Activated CD8-positive, alpha-beta T cell treated with anti-CD3 and anti-CD28 coated beads for 36 hours (primary cell): ENCODE data around the gene RABGAP1L. TPM values are rescaled to one million over a fixed set of nuclear protein-coding genes. Genes with fewer than 3 reads are reported as not detected.
"Not testable (repeated sequence)": the region's sequence is repeated elsewhere in the genome, so short reads cannot be mapped to it uniquely, and the experiment has no call there.

Experiments
- ATAC-seq: fragments of 200-7000 bp; cut with Tn5 transposase; one replicate; pipeline ENCODE4 v1.10.0; 2021; ENCODE audit warnings: mild to moderate bottlenecking, moderate library complexity
- CTCF ChIA-PET: fragments of 350-600 bp; sonication (Branson Sonifier 250); formaldehyde crosslinking; loops from one replicate; lab custom pipeline; 2021; ENCODE audit warnings: antibody characterized with exemption; lab: Charles Lee
- POLR2A ChIA-PET: fragments of 350-600 bp; sonication (Branson Sonifier 250); formaldehyde crosslinking; loops from one replicate; lab custom pipeline; 2021; ENCODE audit warnings: antibody characterized with exemption; lab: Charles Lee
- DNase-seq: peaks from one replicate; pipeline ENCODE4 v3.0.0-alpha.2; 2020
- H3K27ac Mint-ChIP-seq: one replicate; pipeline ENCODE4 v1.8.0; 2021; ENCODE audit warnings: mild to moderate bottlenecking, mixed read lengths
- H3K27me3 Mint-ChIP-seq: one replicate; pipeline ENCODE4 v1.8.0; 2021; ENCODE audit warnings: mixed read lengths
- H3K36me3 Mint-ChIP-seq: one replicate; pipeline ENCODE4 v1.8.0; 2021; ENCODE audit warnings: low read depth, mixed read lengths
- H3K4me1 Mint-ChIP-seq: one replicate; pipeline ENCODE4 v1.8.0; 2021; ENCODE audit warnings: low read depth, mixed read lengths
- H3K4me3 Mint-ChIP-seq: one replicate; pipeline ENCODE4 v1.8.0; 2021; ENCODE audit warnings: mild to moderate bottlenecking, moderate library complexity, mixed read lengths
- H3K9me3 Mint-ChIP-seq: one replicate; pipeline ENCODE4 v1.8.0; 2021; ENCODE audit warnings: mixed read lengths
- CTCF ChIP-seq: fragments of 200-600 bp; IDR thresholded peaks from one replicate; pipeline ENCODE4 v1.8.0; 2022; ENCODE audit warnings: antibody characterized with exemption, mild to moderate bottlenecking
- intact Hi-C: fragments of 100-400 bp; cut with micrococcal nuclease; formaldehyde crosslinking; loops from one replicate; pipeline ENCODE4 v1.10.0; 2022
- total RNA-seq, 2 experiments: library from RNA; stranded (reverse); gene quantifications; one replicate each; pipeline ENCODE4 v1.2.3, GENCODE V29; 2021

The RABGAP1L gene
- total RNA-seq, 2 experiments from 2014 or later: 26.9 to 29.4 TPM

GRCh38 chr1:174479281-174479680, 320.0 kb downstream of the RABGAP1L start:
- Mint-ChIP-seq H3K4me3 (no peak overlapping the region), H3K4me1 (peaks cover 2% of the 10 kb centered on the region), H3K9me3 (peaks cover 2% of the 10 kb centered on the region), H3K27ac (no peak overlapping the region), H3K27me3 (no peaks in the 10 kb centered on the region), H3K36me3 (peaks cover 3% of the 10 kb centered on the region)
- no peak for DNase-seq
- no peak for TF ChIP-seq CTCF
- intact Hi-C loops: no loop called here
- no peak for ATAC-seq
- ChIA-PET POLR2A (interaction anchor here (0.6 kb wide), 1 partner anchor 137 kb away, joined by 3 read pairs; no protein-coding TSS in a partner anchor), CTCF (no interaction called here)

GRCh38 chr1:174480324-174480723, 321.0 kb downstream of the RABGAP1L start:
- Mint-ChIP-seq H3K4me1 (peaks cover 2% of the 10 kb centered on the region), H3K4me3 (no peak overlapping the region), H3K27ac (no peak overlapping the region), H3K36me3 (peaks cover 3% of the 10 kb centered on the region), H3K9me3 (peaks cover 2% of the 10 kb centered on the region), H3K27me3 (no peaks in the 10 kb centered on the region)
- DNase-seq: no peak
- no peak for TF ChIP-seq CTCF
- intact Hi-C loops: no loop called here
- CTCF ChIA-PET: no interaction called here
- POLR2A ChIA-PET: no interaction called here
- ATAC-seq: no peak

- CTCF ChIA-PET: no interaction called here
These were observed 332.3 kb downstream of the RABGAP1L start for GRCh38 chr1:174491606-174492005.

GRCh38 chr1:174497478-174497877, 338.2 kb downstream of the RABGAP1L start:
- CTCF ChIA-PET: interaction anchor here (0.6 kb wide), 1 partner anchor 121 kb away, joined by 3 read pairs; no protein-coding TSS in a partner anchor
- POLR2A ChIA-PET: no interaction called here
- Mint-ChIP-seq H3K4me3 (no peak overlapping the region), H3K27me3 (no peaks in the 10 kb centered on the region), H3K27ac (no peak overlapping the region), H3K9me3 (no peaks in the 10 kb centered on the region), H3K4me1 (no peaks in the 10 kb centered on the region), H3K36me3 (no peaks in the 10 kb centered on the region)
- intact Hi-C loops: no loop called here
- DNase-seq: no peak
- no peak for TF ChIP-seq CTCF
- no peak for ATAC-seq

More at GRCh38 chr1:174491606-174492005, 332.3 kb downstream of the RABGAP1L start:
- Mint-ChIP-seq H3K9me3 (peaks cover 4% of the 10 kb centered on the region), H3K27me3 (no peaks in the 10 kb centered on the region), H3K27ac (no peak overlapping the region), H3K4me1 (peaks cover 2% of the 10 kb centered on the region), H3K4me3 (no peak overlapping the region), H3K36me3 (peaks cover 6% of the 10 kb centered on the region)
- POLR2A ChIA-PET: no interaction called here
- intact Hi-C loops: no loop called here
- TF ChIP-seq CTCF: no peak
- DNase-seq (no peak), ATAC-seq (no peak)

GRCh38 chr1:174516755-174517154, 357.4 kb downstream of the RABGAP1L start:
- intact Hi-C loops, CTCF ChIA-PET, H3K4me3 Mint-ChIP-seq: not testable (repeated sequence)

GRCh38 chr1:174519844-174520243, 360.5 kb downstream of the RABGAP1L start:
- peaks cover 9% of the 10 kb centered on the region for H3K36me3 Mint-ChIP-seq
- ATAC-seq (no peak), DNase-seq (no peak)
- peaks cover 3% of the 10 kb centered on the region for H3K4me1 Mint-ChIP-seq
- no peak for TF ChIP-seq CTCF
- H3K27ac Mint-ChIP-seq: no peak overlapping the region
- H3K9me3 Mint-ChIP-seq: peaks cover 14% of the 10 kb centered on the region
- ChIA-PET POLR2A (no interaction called here), CTCF (no interaction called here)
- intact Hi-C loops: no loop called here
- no peaks in the 10 kb centered on the region for H3K27me3 Mint-ChIP-seq
- no peak overlapping the region for H3K4me3 Mint-ChIP-seq

More at GRCh38 chr1:174516755-174517154, 357.4 kb downstream of the RABGAP1L start:
- POLR2A ChIA-PET, ATAC-seq, H3K9me3 Mint-ChIP-seq, H3K27ac Mint-ChIP-seq, H3K27me3 Mint-ChIP-seq, H3K36me3 Mint-ChIP-seq, H3K4me1 Mint-ChIP-seq, DNase-seq: not testable (repeated sequence)
